IMR-90 (cell line): Measurements from ENCODE around the gene CYSLTR2. TPM values are rescaled to one million over a fixed set of nuclear protein-coding genes. Genes with fewer than 3 reads are reported as not detected.

ENCODE experiments used
- ATAC-seq: fragments of 200-7000 bp; cut with Tn5 transposase; 2 replicates; pipeline ENCODE4 v1.9.1; 2020; ENCODE audit warnings: low read depth, mild to moderate bottlenecking, moderate library complexity
- BruUV-seq: library from RNA; stranded (reverse); fragments of 400-500 nt; replicated peaks from 2 replicates; lab custom pipeline; 2021; lab: Mats Ljungman, UMichigan
- CTCF ChIA-PET: fragments of 300-600 bp; formaldehyde crosslinking; extraction: SDS; loops from one replicate; lab custom pipeline; 2021; ENCODE audit warnings: antibody characterized with exemption; lab: Yijun Ruan, JAX
- POLR2A ChIA-PET: fragments of 300-600 bp; sonication (Branson Sonifier 250); formaldehyde crosslinking; loops from one replicate; lab custom pipeline; 2022; ENCODE audit warnings: antibody characterized with exemption; ENCODE audit not compliant: unreplicated experiment; lab: Charles Lee
- DNase-seq: peaks from one replicate; pipeline ENCODE4 v3.0.0; 2013
- H2AFZ ChIP-seq: replicated peaks from 2 replicates; pipeline ENCODE3; 2013; ENCODE audit warnings: low read length, mild to moderate bottlenecking; ENCODE audit not compliant: poor library complexity
- H2AK5ac ChIP-seq: 2 replicates; pipeline ENCODE4 v1.6.1; 2013; ENCODE audit warnings: low read depth, low read length, inconsistent platforms
- H2AK9ac ChIP-seq: replicated peaks from 2 replicates; pipeline ENCODE3; 2013; ENCODE audit warnings: mild to moderate bottlenecking, low read depth, low read length, moderate library complexity; ENCODE audit not compliant: poor library complexity
- H2BK120ac ChIP-seq: 2 replicates; pipeline ENCODE4 v1.6.1; 2013; ENCODE audit warnings: low read depth, low read length, inconsistent platforms
- H2BK15ac ChIP-seq: 3 replicates; pipeline ENCODE4 v1.6.1; 2013; ENCODE audit warnings: low read depth, low read length, inconsistent platforms
- H2BK20ac ChIP-seq: 2 replicates; pipeline ENCODE4 v1.6.1; 2013; ENCODE audit warnings: low read depth, mild to moderate bottlenecking, inconsistent platforms, low read length, moderate library complexity
- H2BK5ac ChIP-seq: 2 replicates; pipeline ENCODE4 v1.6.1; 2013; ENCODE audit warnings: mild to moderate bottlenecking, low read depth, low read length, inconsistent platforms; ENCODE audit not compliant: poor library complexity, severe bottlenecking
- H3K14ac ChIP-seq: replicated peaks from 2 replicates; pipeline ENCODE4 v1.6.1; 2013; ENCODE audit warnings: low read depth, low read length, inconsistent platforms
- H3K18ac ChIP-seq: 2 replicates; pipeline ENCODE4 v1.6.1; 2013; ENCODE audit warnings: low read depth, low read length, control low read depth
- H3K23ac ChIP-seq: 2 replicates; pipeline ENCODE4 v1.6.1; 2013; ENCODE audit warnings: low read depth, low read length, inconsistent platforms
- H3K27ac ChIP-seq: 2 replicates; pipeline ENCODE4 v1.5.1; 2013; ENCODE audit warnings: mild to moderate bottlenecking, control low read depth, low read length; ENCODE audit not compliant: insufficient read depth
- H3K27me3 ChIP-seq: 2 replicates; pipeline ENCODE4 v1.6.1; 2013; ENCODE audit warnings: low read length; ENCODE audit not compliant: control insufficient read depth, insufficient read depth
- H3K36me3 ChIP-seq: 2 replicates; pipeline ENCODE4 v1.6.1; 2013; ENCODE audit warnings: low read length, mixed read lengths; ENCODE audit not compliant: control insufficient read depth, insufficient read depth
- H3K4ac ChIP-seq: 2 replicates; pipeline ENCODE4 v1.6.1; 2013; ENCODE audit warnings: low read depth, low read length, inconsistent platforms
- H3K4me1 ChIP-seq: 2 replicates; pipeline ENCODE4 v1.6.1; 2013; ENCODE audit warnings: low read length, mixed read lengths; ENCODE audit not compliant: control insufficient read depth, insufficient read depth
- H3K4me2 ChIP-seq: 2 replicates; pipeline ENCODE4 v1.6.1; 2013; ENCODE audit warnings: low read depth, mild to moderate bottlenecking, control low read depth, low read length, moderate library complexity
- H3K4me3 ChIP-seq: 2 replicates; pipeline ENCODE4 v1.5.1; 2013; ENCODE audit warnings: low read depth, mild to moderate bottlenecking, control low read depth, low read length, moderate library complexity; ENCODE audit not compliant: insufficient read depth
- H3K56ac ChIP-seq: 2 replicates; pipeline ENCODE4 v1.6.1; 2013; ENCODE audit warnings: low read length, inconsistent platforms; ENCODE audit not compliant: insufficient read depth; ENCODE audit errors: extremely low read depth
- H3K79me1 ChIP-seq, 2 experiments: 2 replicates each; pipeline ENCODE4 v1.6.1; 2013; ENCODE audit warnings: low read length in 2 of 2, inconsistent platforms in 1 of 2, low read depth in 1 of 2
- H3K9ac ChIP-seq: 2 replicates; pipeline ENCODE4 v1.6.1; 2013; ENCODE audit warnings: low read depth, low read length, control low read depth
- H3K9me1 ChIP-seq: 2 replicates; pipeline ENCODE4 v1.6.1; 2013; ENCODE audit warnings: low read length, inconsistent platforms; ENCODE audit not compliant: insufficient read depth
- H3K9me3 ChIP-seq: 2 replicates; pipeline ENCODE4 v1.6.1; 2013; ENCODE audit warnings: low read length; ENCODE audit not compliant: control insufficient read depth, insufficient read depth
- H4K20me1 ChIP-seq: 2 replicates; pipeline ENCODE4 v1.6.1; 2013; ENCODE audit warnings: low read length, inconsistent platforms; ENCODE audit not compliant: insufficient read depth
- H4K5ac ChIP-seq: 2 replicates; pipeline ENCODE4 v1.6.1; 2013; ENCODE audit warnings: mild to moderate bottlenecking, low read depth, low read length, control low read depth
- H4K8ac ChIP-seq, 2 experiments: 2 replicates each; pipeline ENCODE4 v1.6.1; 2013; ENCODE audit warnings: low read depth in 2 of 2, low read length in 2 of 2, control low read depth in 1 of 2, inconsistent platforms in 1 of 2
- H4K91ac ChIP-seq: 2 replicates; pipeline ENCODE4 v1.6.1; 2013; ENCODE audit warnings: low read depth, low read length, inconsistent platforms; ENCODE audit not compliant: insufficient read depth
- CHD1 ChIP-seq: IDR thresholded peaks from 2 replicates; pipeline ENCODE4 v1.6.1; 2012; ENCODE audit warnings: low read depth, low read length, improper control_type of control experiment
- whole genome bisulfite sequencing, 2 experiments: methylation state at CpG; one replicate each; pipeline versions ENCODE4 v1.1.5 to v1.1.7; 2013; ENCODE audit warnings: missing lambda C conversion rate in 2 of 2; ENCODE audit not compliant: insufficient read length in 1 of 2; ENCODE audit errors: extremely low coverage in 2 of 2; 5-methylcytosine and 5-hydroxymethylcytosine counted together
- dilution Hi-C: fragments of 300-500 bp; cut with HindIII; formaldehyde crosslinking; loops from one replicate; pipeline ENCODE4 v1.14.3; 2018; ENCODE audit warnings: low sequenced_read_pairs; ENCODE audit not compliant: unreplicated experiment
- in situ Hi-C: fragments of 300-500 bp; cut with MboI; formaldehyde crosslinking; loops from 3 replicates; pipeline ENCODE4 v1.14.3; 2019; ENCODE audit warnings: low sequenced_read_pairs, inconsistent platforms, mixed read lengths
- intact Hi-C: fragments of 100-400 bp; cut with micrococcal nuclease; formaldehyde crosslinking; loops from 2 replicates; pipeline ENCODE4 v1.10.0; 2022
- polyA plus RNA-seq, 3 experiments: library from polyadenylated mRNA; depleted of rRNA; stranded (reverse); fragments of >200 nt; gene quantifications; 2 replicates each; pipeline ENCODE4 v1.2.3, GENCODE V29; 2012; ENCODE audit warnings: low replicate concordance in 1 of 3
- total RNA-seq: library from RNA; depleted of rRNA; stranded (reverse); fragments of >200 nt; gene quantifications from 2 replicates; pipeline ENCODE4 v1.2.3, GENCODE V29; 2012

CYSLTR2 gene
- total and polyA plus RNA-seq, 2 of the 4 experiments (the other 2 are of a cell fraction): not detected

DNA sequence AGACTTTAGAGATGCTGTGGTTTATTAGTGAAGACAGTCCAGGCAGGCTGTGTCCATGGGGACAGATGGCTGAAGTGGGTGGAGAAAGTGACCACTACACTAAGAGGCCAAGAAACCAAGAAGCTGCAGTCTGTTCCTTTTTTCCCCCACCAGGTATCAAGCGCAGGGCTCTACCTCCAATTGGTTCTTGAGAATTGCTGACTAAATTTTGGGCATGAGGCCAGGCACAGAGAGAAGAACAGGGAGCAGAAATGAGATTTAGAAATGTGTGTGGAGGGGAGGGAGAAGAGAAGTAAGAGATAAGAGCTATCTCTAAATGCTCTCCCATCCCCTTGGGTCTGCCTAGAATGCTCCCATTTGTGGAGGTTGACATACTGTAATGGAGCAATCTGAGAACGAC lies 12.3 kb upstream of the CYSLTR2 start:
- Histone ChIP-seq H4K5ac (no peak overlapping the region), H4K91ac (no peak overlapping the region), H2AK5ac (no peak overlapping the region), H4K8ac (no peak overlapping the region), H3K9ac (no peak overlapping the region), H2BK15ac (no peak overlapping the region), H3K4me1 (no peaks in the 10 kb centered on the region), H2AK9ac (no peak overlapping the region), H3K4ac (no peak overlapping the region), H2AFZ (no peak overlapping the region), H2BK120ac (no peak overlapping the region), H3K79me1 (no peaks in the 10 kb centered on the region), H3K4me3 (no peak overlapping the region), H3K14ac (no peak overlapping the region), H3K18ac (no peak overlapping the region), H3K56ac (no peak overlapping the region), H3K36me3 (no peaks in the 10 kb centered on the region), H2BK5ac (no peak overlapping the region), H3K9me1 (no peaks in the 10 kb centered on the region), H3K27me3 (peaks cover 9% of the 10 kb centered on the region), H2BK20ac (no peak overlapping the region), H3K23ac (no peak overlapping the region), H4K20me1 (no peaks in the 10 kb centered on the region), H3K9me3 (peaks cover 2% of the 10 kb centered on the region), H3K27ac (no peak overlapping the region), H3K4me2 (no peak overlapping the region)
- TF ChIP-seq CHD1: no peak
- ATAC-seq (no peak), DNase-seq (no peak)
- POLR2A ChIA-PET: no interaction called here
- intact Hi-C loops (no loop called here), in situ Hi-C loops (no loop called here), dilution Hi-C loops (no loop called here)
- WGBS, 2 experiments: no CpG with 5 or more reads among the region's 2 CpGs
- CTCF ChIA-PET: no interaction called here
- BruUV-seq: no TSS peak
